Endothelial cell of umbilical vein (primary cell): ENCODE results near the gene DDB1. TPM values are rescaled to one million over a fixed set of nuclear protein-coding genes. Genes with fewer than 3 reads are reported as not detected.

Experiments used
- BruUV-seq: library from RNA; stranded (reverse); fragments of 400-500 nt; replicated peaks from 2 replicates; lab custom pipeline; 2021; lab: Mats Ljungman, UMichigan
- CTCF ChIA-PET: fragments of 300-600, 350-600 bp; sonication (Branson Sonifier 250); formaldehyde crosslinking; loops from one replicate; lab custom pipeline; 2021; ENCODE audit warnings: antibody characterized with exemption, inconsistent platforms; lab: Charles Lee
- POLR2A ChIA-PET: fragments of 300-600, 350-600 bp; sonication (Branson Sonifier 250); formaldehyde crosslinking; loops from one replicate; lab custom pipeline; 2021; ENCODE audit warnings: antibody characterized with exemption, inconsistent platforms; lab: Charles Lee
- DNase-seq: peaks from one replicate; pipeline ENCODE4 v3.0.0-alpha.2; 2011; ENCODE audit warnings: low read depth, low spot score
- FAIRE-seq: peaks from 2 replicates; lab custom pipeline; 2011; peaks lifted over from hg19 to GRCh38; lab: Jason Lieb, UNC
- H2AFZ ChIP-seq: 2 replicates; pipeline ENCODE4 v1.6.0; 2012; ENCODE audit warnings: low read depth, low read length, control low read depth, inconsistent platforms
- H3K27ac ChIP-seq: 2 replicates; pipeline ENCODE4 v1.5.1; 2011; ENCODE audit warnings: low read depth, mild to moderate bottlenecking, control low read depth, low read length, moderate library complexity; ENCODE audit not compliant: insufficient read depth
- H3K27me3 ChIP-seq, 2 experiments: 2 replicates each; pipeline versions ENCODE4 v1.6.0 to v1.6.1; 2011; ENCODE audit warnings: low read length in 2 of 2, mixed read lengths in 1 of 2; ENCODE audit not compliant: control insufficient read depth in 2 of 2, insufficient read depth in 2 of 2
- H3K36me3 ChIP-seq, 2 experiments: 2 replicates in 1 of 2; 3 replicates in 1 of 2; pipeline ENCODE4 v1.5.1; 2011; ENCODE audit warnings: low read length in 2 of 2, mild to moderate bottlenecking in 1 of 2, moderate library complexity in 1 of 2; ENCODE audit not compliant: control insufficient read depth in 2 of 2, insufficient read depth in 2 of 2; ENCODE audit errors: extremely low read depth in 1 of 2
- H3K4me1 ChIP-seq: 3 replicates; pipeline ENCODE4 v1.5.1; 2011; ENCODE audit warnings: mild to moderate bottlenecking, low read length; ENCODE audit not compliant: control insufficient read depth, insufficient read depth; ENCODE audit errors: extremely low read depth
- H3K4me2 ChIP-seq: 2 replicates; pipeline ENCODE4 v1.6.1; 2011; ENCODE audit warnings: low read length, control low read depth, mixed read lengths; ENCODE audit not compliant: insufficient read depth
- H3K4me3 ChIP-seq, 3 experiments: fragments of 200-600 bp in 1 of 3; sonication (generic), shearing (Covaris generic) in 1 of 3; replicated peaks in 1 of 3; 2 replicates each; pipeline ENCODE4 v1.5.1; 2011 to 2016; ENCODE audit warnings: control low read depth in 3 of 3, low read length in 3 of 3, mild to moderate bottlenecking in 2 of 3, inconsistent platforms in 1 of 3, low read depth in 1 of 3, moderate library complexity in 1 of 3; ENCODE audit not compliant: insufficient read depth in 1 of 3
- H3K79me2 ChIP-seq: 2 replicates; pipeline ENCODE4 v1.6.0; 2012; ENCODE audit warnings: low read length, inconsistent platforms; ENCODE audit not compliant: control insufficient read depth, insufficient read depth
- H3K9ac ChIP-seq: replicated peaks from 2 replicates; pipeline ENCODE3; 2011; ENCODE audit warnings: low read length, control low read depth; ENCODE audit not compliant: insufficient read depth; ENCODE audit errors: extremely low read depth
- H3K9me1 ChIP-seq: replicated peaks from 3 replicates; pipeline ENCODE4 v1.6.0; 2011; ENCODE audit warnings: mild to moderate bottlenecking, low read length; ENCODE audit not compliant: control insufficient read depth, insufficient read depth; ENCODE audit errors: extremely low read depth
- H3K9me3 ChIP-seq: replicated peaks from 2 replicates; pipeline ENCODE4 v1.5.1; 2012; ENCODE audit warnings: low read length, inconsistent platforms; ENCODE audit not compliant: control insufficient read depth, insufficient read depth
- H4K20me1 ChIP-seq: replicated peaks from 2 replicates; pipeline ENCODE3; 2011; ENCODE audit warnings: mild to moderate bottlenecking, low read length; ENCODE audit not compliant: control insufficient read depth, insufficient read depth; ENCODE audit errors: extremely low read depth
- CTCF ChIP-seq, 2 donors: IDR thresholded peaks; 1 replicate in 1 of 2; 2 replicates in 1 of 2; pipeline ENCODE4 v1.5.1; 2011; ENCODE audit warnings: low read length in 2 of 2, mild to moderate bottlenecking in 2 of 2, moderate library complexity in 2 of 2, control low read depth in 1 of 2, inconsistent platforms in 1 of 2, low read depth in 1 of 2; ENCODE audit not compliant: insufficient read depth in 1 of 2; ENCODE audit errors: extremely low read depth in 1 of 2
- EZH2 ChIP-seq: IDR thresholded peaks from 2 replicates; pipeline ENCODE4 v1.6.1; 2012; ENCODE audit warnings: borderline replicate concordance, low read depth, mild to moderate bottlenecking, moderate library complexity, low read length, inconsistent platforms; ENCODE audit not compliant: severe bottlenecking
- FOS ChIP-seq: IDR thresholded peaks from 2 replicates; pipeline ENCODE4 v1.6.1; 2011; ENCODE audit warnings: mild to moderate bottlenecking, low read length, moderate library complexity, borderline replicate concordance; ENCODE audit not compliant: insufficient read depth
- GATA2 ChIP-seq: IDR thresholded peaks from 2 replicates; pipeline ENCODE4 v1.7.0; 2011; ENCODE audit warnings: low read depth, mild to moderate bottlenecking, moderate library complexity, mixed read lengths, low read length; ENCODE audit not compliant: insufficient read length, insufficient read depth
- JUN ChIP-seq: IDR thresholded peaks from 2 replicates; pipeline ENCODE4 v1.6.1; 2011; ENCODE audit warnings: borderline replicate concordance, low read depth; ENCODE audit not compliant: insufficient read length, insufficient read depth
- MYC ChIP-seq: IDR thresholded peaks from one replicate; pipeline ENCODE4 v1.6.1; 2011; ENCODE audit warnings: mild to moderate bottlenecking, low read depth, low read length
- POLR2A ChIP-seq: IDR thresholded peaks from 2 replicates; pipeline ENCODE4 v1.6.1; 2012; ENCODE audit warnings: low read depth, mild to moderate bottlenecking, control low read depth, low read length
- POLR2AphosphoS5 ChIP-seq: IDR thresholded peaks from 2 replicates; pipeline ENCODE4 v1.6.1; 2012; ENCODE audit warnings: low read depth, mild to moderate bottlenecking, control low read depth, low read length, moderate library complexity; ENCODE audit not compliant: insufficient read depth
- dilution Hi-C: fragments of 300-500 bp; cut with MboI; formaldehyde crosslinking; loops from one replicate; pipeline ENCODE4 v1.15.0; 2019; ENCODE audit warnings: low sequenced_read_pairs; ENCODE audit not compliant: extremely low pct_ligation_motif_present
- intact Hi-C: fragments of 100-400 bp; cut with micrococcal nuclease; formaldehyde crosslinking; loops from one replicate; pipeline ENCODE4 v1.10.0; 2022
- polyA plus RNA-seq, 4 experiments: library from polyadenylated mRNA; depleted of rRNA in 3 of 4; stranded (reverse) in 3 of 4; unstranded in 1 of 4; fragments of >200 nt; gene quantifications; 2 replicates each; pipeline versions ENCODE4 v1.2.1 to v1.2.3, GENCODE V29; 2011 to 2012; ENCODE audit warnings: missing spikeins in 1 of 4
- total RNA-seq: library from RNA; stranded (reverse); gene quantifications from 2 replicates; pipeline ENCODE4 v1.2.3, GENCODE V29; 2021
- TF ChIP-seq, protein P1 (sequence below): IDR thresholded peaks from 2 replicates; pipeline ENCODE4 v1.6.1; 2011; ENCODE audit not compliant: insufficient read depth, insufficient read length

The DDB1 gene
- total and polyA plus RNA-seq, 2 donors (not counting 3 experiments of a cell fraction or from before 2014, with no cell fraction given) = 229 to 230 TPM

DNA sequence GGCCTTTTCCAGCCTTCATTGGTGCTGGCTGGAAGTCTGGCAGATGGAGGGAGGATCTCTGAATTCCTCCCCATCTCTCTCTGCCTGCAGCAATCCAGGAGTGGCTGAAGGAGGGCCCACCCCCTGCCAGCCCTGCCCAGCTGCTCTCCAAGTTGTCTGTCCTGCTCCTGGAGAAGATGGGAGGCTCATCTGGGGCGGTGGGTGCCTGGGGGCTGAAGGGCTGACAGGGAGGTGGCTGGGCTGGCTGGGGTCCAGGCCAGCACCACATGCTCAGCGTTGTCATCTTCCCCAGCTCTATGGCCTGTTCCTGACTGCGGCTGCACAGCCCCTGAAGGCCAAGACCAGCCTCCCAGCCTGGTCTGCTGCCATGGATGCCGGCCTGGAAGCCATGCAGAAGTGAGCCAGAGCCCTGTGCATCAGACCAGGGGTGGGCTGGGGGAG lies 12.3 kb upstream of the DDB1 start:
- ChIA-PET CTCF (interaction anchor here (0.6 to 2.4 kb wide), 4 partner anchors 9 to 90 kb away, joined by 3 to 17 read pairs (median 3); no protein-coding TSS in a partner anchor), POLR2A (no interaction called here)

More for the DNA sequence above, 12.3 kb upstream of the DDB1 start:
- TF ChIP-seq POLR2AphosphoS5 = no peak
- TF ChIP-seq, protein P1, sequence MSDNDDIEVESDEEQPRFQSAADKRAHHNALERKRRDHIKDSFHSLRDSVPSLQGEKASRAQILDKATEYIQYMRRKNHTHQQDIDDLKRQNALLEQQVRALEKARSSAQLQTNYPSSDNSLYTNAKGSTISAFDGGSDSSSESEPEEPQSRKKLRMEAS = no peak
- TF ChIP-seq FOS = no peak
- no peak for TF ChIP-seq POLR2A
- no peak for TF ChIP-seq JUN
- TF ChIP-seq GATA2 = no peak
- TF ChIP-seq CTCF (IDR thresholded peaks at IDR 0.05; ENCODE audit: extremely low read depth in 1 of 2, insufficient read depth in 1 of 2, low read depth in 1 of 2, low read length in 2 of 2) = no peak
- no peak for TF ChIP-seq EZH2
- TF ChIP-seq MYC = no peak
- no peaks in the 10 kb centered on the region for H3K9me1 ChIP-seq
- intact Hi-C loops (no loop called here), dilution Hi-C loops (no loop called here)
- peaks cover 14% of the 10 kb centered on the region for H3K4me1 ChIP-seq
- no peak overlapping the region for H3K27ac ChIP-seq
- BruUV-seq = no TSS peak
- no peak for FAIRE-seq
- H3K4me3 ChIP-seq = no peak overlapping the region
- H3K9ac ChIP-seq = no peak overlapping the region
- no peaks in the 10 kb centered on the region for H4K20me1 ChIP-seq
- H3K4me2 ChIP-seq = no peak overlapping the region
- no peaks in the 10 kb centered on the region for H3K79me2 ChIP-seq
- H3K9me3 ChIP-seq = no peaks in the 10 kb centered on the region
- no peak for DNase-seq
- peaks cover 0 to 7% of the 10 kb centered on the region in 2 experiments for H3K36me3 ChIP-seq
- no peaks in the 10 kb centered on the region for H3K27me3 ChIP-seq
- no peak overlapping the region for H2AFZ ChIP-seq
